Colonic mucosa (tissue), 4 donors: ENCODE measurements around the gene AUTS2. TPM values are rescaled to one million over a fixed set of nuclear protein-coding genes. Genes with fewer than 3 reads are reported as not detected.

Experiments used
- DNase-seq: peaks from one replicate; pipeline ENCODE4 v3.0.0-alpha.2; 2020
- H3K27ac ChIP-seq: fragments of 200-600 bp; one replicate; pipeline ENCODE4 v1.8.0; 2021
- H3K27me3 ChIP-seq: fragments of 200-600 bp; one replicate; pipeline ENCODE4 v1.8.0; 2021
- H3K36me3 ChIP-seq: fragments of 200-600 bp; one replicate; pipeline ENCODE4 v1.8.0; 2021
- H3K4me1 ChIP-seq: fragments of 200-600 bp; one replicate; pipeline ENCODE4 v1.8.0; 2021; ENCODE audit warnings: mild to moderate bottlenecking
- H3K4me3 ChIP-seq: fragments of 200-600 bp; one replicate; pipeline ENCODE4 v1.8.0; 2021
- H3K9ac ChIP-seq, 2 donors: one replicate each; pipeline ENCODE4 v1.7.0; 2013; ENCODE audit warnings: control low read depth in 2 of 2, low read depth in 2 of 2, low read length in 2 of 2
- H3K9me3 ChIP-seq: fragments of 200-600 bp; one replicate; pipeline ENCODE4 v1.8.0; 2021
- CTCF ChIP-seq: fragments of 200-600 bp; IDR thresholded peaks from one replicate; pipeline ENCODE4 v1.8.0; 2022; ENCODE audit warnings: antibody characterized with exemption, mild to moderate bottlenecking
- intact Hi-C: fragments of 100-400 bp; cut with DNase I; formaldehyde crosslinking; loops from one replicate; pipeline ENCODE4 v1.14.1; 2022
- total RNA-seq, 2 donors: library from RNA; stranded (reverse); fragmentation: NEBNext Ultra II Directional in 1 of 2; extraction: Animal tissue kit (Norgen Biotek cat#: 25700) in 1 of 2; gene quantifications; one replicate each; pipeline ENCODE4 v1.2.1, GENCODE V29; 2021
- donor health status: healthy.
- donor health status: DM: no; HTN: no; CAD: no.
- donor health status: DM: no; HTN: no; CAD: no.

AUTS2 gene
- total RNA-seq, 2 donors from 2014 or later: 39.8 to 42.3 TPM

GRCh38 chr7:70595755-70596597 lies 997.7 kb downstream of the AUTS2 start:
- no peaks in the 10 kb centered on the region for H3K4me1 ChIP-seq
- TF ChIP-seq CTCF: no peak
- peak overlapping the region; percentile 49 for H3K4me3 ChIP-seq
- H3K27me3 ChIP-seq: no peaks in the 10 kb centered on the region
- peak overlapping the region; percentile 53 to 70 for H3K9ac ChIP-seq
- H3K27ac ChIP-seq: peak overlapping the region; percentile 56
- H3K9me3 ChIP-seq: no peaks in the 10 kb centered on the region
- intact Hi-C loops: loop anchor here (10.0 kb wide), 1 partner anchor 99 kb away; no protein-coding TSS in a partner anchor
- no peaks in the 10 kb centered on the region for H3K36me3 ChIP-seq
- peak; percentile 70 for DNase-seq

- peak; percentile 65 for DNase-seq
- no peak for TF ChIP-seq CTCF
- H3K4me3 ChIP-seq: peak overlapping the region; percentile 49
- H3K27ac ChIP-seq: peak overlapping the region; percentile 56
- H3K36me3 ChIP-seq: no peaks in the 10 kb centered on the region
- no peaks in the 10 kb centered on the region for H3K4me1 ChIP-seq
- H3K9ac ChIP-seq: peak overlapping the region; percentile 53 to 70
- no peaks in the 10 kb centered on the region for H3K9me3 ChIP-seq
- H3K27me3 ChIP-seq: no peaks in the 10 kb centered on the region
- intact Hi-C loops: loop anchor here (10.0 kb wide), 1 partner anchor 98 kb away; no protein-coding TSS in a partner anchor
Measured at GRCh38 chr7:70596598-70596913, 998.3 kb downstream of the AUTS2 start.

- H3K36me3 ChIP-seq: no peaks in the 10 kb centered on the region
- H3K9me3 ChIP-seq: no peaks in the 10 kb centered on the region
- intact Hi-C loops: loop anchor here (10.0 kb wide), 1 partner anchor 98 kb away; no protein-coding TSS in a partner anchor
- H3K4me3 ChIP-seq: peak overlapping the region; percentile 49
- H3K27me3 ChIP-seq: no peaks in the 10 kb centered on the region
- peak overlapping the region in 1 of 2 donors; percentile 70 for H3K9ac ChIP-seq
- TF ChIP-seq CTCF: no peak
- H3K4me1 ChIP-seq: no peaks in the 10 kb centered on the region
- DNase-seq: no peak
- no peak overlapping the region for H3K27ac ChIP-seq
Measured at GRCh38 chr7:70597066-70597465, 998.8 kb downstream of the AUTS2 start.

GRCh38 chr7:70598976-70599375 lies 1000.7 kb downstream of the AUTS2 start:
- H3K9ac ChIP-seq: peak overlapping the region in 1 of 2 donors; percentile 36
- H3K4me1 ChIP-seq: no peaks in the 10 kb centered on the region
- no peaks in the 10 kb centered on the region for H3K9me3 ChIP-seq
- no peak overlapping the region for H3K4me3 ChIP-seq
- intact Hi-C loops: loop anchor here (10.0 kb wide), 1 partner anchor 96 kb away; no protein-coding TSS in a partner anchor
- peak; percentile 92 for DNase-seq
- TF ChIP-seq CTCF: no peak
- peak overlapping the region; percentile 64 for H3K27ac ChIP-seq
- no peaks in the 10 kb centered on the region for H3K27me3 ChIP-seq
- H3K36me3 ChIP-seq: no peaks in the 10 kb centered on the region

- no peaks in the 10 kb centered on the region for H3K36me3 ChIP-seq
- TF ChIP-seq CTCF: no peak
- H3K9me3 ChIP-seq: no peaks in the 10 kb centered on the region
- peak overlapping the region; percentile 64 for H3K27ac ChIP-seq
- no peaks in the 10 kb centered on the region for H3K4me1 ChIP-seq
- peak; percentile 68 for DNase-seq
- H3K27me3 ChIP-seq: no peaks in the 10 kb centered on the region
- no peak overlapping the region for H3K4me3 ChIP-seq
- no peak overlapping the region for H3K9ac ChIP-seq
- intact Hi-C loops: loop anchor here (10.0 kb wide), 1 partner anchor 95 kb away; no protein-coding TSS in a partner anchor
Measured at GRCh38 chr7:70599446-70600190, 1001.3 kb downstream of the AUTS2 start.
